Kidney glomerular epithelial cell (primary cell): Measurements from ENCODE around the gene UBE2O.

ENCODE experiments used
- DNase-seq: peaks from one replicate; lab custom pipeline; 2025; lab: John Stamatoyannopoulos, UW

The UBE2O gene

DNA sequence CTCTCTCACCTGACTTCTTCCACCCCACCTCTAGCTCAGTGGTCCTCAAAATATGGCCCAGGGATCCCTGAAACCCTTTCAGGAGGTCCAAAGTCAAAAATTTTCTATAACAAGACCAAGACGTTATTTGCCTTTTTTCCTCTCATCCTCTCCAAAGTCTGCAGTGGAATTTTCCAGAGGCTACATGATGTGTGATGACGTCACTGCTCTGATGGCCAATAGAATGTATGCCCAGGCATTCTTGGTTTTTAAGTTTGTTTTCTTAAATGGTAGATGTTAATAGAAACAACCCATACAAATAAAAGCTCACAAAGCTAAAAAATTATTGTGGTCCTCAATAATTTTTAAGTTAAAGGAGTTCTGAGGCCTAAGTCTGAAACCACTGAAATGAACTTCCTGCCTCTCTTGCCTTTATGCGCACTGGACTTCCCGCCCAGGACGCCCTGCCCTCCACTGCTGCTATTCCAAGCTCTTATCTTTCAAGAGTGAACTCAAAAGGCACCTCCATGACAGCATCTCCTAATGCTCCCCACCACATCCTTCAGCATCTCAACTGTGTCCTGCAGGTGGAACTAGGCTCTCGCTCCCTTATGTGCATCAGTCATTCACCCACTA, 13.5 kb downstream of the UBE2O start:
- DNase-seq = no peak

DNA sequence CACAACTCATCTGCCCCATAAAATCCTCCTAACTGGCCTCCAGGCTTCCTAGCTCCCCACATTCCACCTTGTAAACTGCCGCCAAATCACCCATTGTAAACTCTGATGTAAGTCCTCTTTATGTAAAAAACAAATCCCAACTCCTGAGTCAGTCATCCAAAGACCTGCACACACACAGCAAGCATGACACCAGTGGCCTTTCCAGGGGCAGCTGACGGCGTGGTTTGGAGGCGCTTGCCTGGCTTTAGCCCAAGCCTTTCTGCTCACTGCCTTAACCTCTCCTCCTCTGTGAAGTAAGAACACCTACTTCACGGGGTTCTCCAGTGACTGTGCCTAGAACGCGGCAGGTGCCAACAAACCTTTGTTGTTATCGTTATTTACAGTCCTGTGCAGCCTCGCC, 14.0 kb downstream of the UBE2O start:
- DNase-seq = no peak

DNA sequence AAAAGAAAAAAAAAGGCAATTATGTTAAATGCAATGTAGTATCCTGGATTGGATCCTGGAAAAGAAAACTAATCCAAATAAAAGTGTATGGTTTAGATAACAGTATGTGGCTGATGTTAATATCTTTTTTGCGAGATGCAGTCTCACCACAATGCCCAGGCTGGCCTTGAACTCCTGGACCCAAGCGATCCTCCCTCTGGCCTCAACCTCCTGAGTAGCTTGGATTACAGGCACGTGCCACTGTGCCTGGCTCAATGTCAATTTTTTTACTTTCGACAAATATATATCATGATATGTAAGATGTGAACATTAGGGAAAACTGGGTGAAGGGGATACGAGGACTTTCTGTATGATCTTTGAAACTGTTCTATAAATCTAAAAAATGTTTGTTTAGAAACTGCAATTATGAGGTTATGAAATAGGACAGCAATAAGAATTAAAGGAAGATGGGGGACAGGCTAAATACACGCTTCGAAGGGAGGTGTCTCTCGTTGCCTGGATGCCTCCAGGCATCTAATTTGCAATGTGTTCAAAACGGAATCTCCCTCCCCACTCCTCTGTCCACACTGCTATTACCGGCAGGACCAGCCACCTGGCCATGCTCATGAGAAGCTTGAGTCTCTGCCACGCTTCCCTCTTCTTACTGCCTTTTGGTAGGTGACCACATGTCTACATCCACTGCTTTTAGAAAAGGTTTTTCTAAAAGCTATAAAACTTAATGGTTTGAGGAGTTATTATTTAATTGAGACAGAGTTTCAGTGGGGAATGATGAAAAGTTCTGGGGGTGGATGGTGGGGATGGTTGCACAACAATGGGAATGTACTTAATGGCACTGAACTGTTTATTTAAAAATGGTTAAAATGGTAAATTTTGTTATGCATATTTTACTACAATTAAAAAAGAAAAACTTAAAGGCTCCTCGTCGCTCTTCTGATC, 15.2 kb downstream of the UBE2O start:
- no peak for DNase-seq

DNA sequence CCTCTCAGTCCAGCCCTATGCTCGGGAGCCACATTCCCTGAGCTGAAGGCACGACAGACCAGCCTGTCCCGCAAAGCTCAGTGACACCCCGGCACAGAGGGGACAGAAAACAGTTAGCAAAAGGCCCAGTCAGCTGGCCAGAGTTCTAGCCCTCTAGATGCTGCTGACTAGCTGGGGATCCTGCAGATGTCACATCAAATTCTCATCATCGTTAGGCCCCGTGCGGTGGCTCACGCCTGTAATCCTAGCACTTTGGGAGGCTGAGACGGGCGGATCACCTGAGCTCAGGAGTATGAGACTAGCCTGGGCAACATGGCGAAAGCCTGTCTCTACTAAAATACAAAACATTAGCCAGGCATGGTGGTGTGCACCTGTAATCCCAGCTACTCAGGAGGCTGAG, 17.2 kb downstream of the UBE2O start:
- no peak for DNase-seq

DNA sequence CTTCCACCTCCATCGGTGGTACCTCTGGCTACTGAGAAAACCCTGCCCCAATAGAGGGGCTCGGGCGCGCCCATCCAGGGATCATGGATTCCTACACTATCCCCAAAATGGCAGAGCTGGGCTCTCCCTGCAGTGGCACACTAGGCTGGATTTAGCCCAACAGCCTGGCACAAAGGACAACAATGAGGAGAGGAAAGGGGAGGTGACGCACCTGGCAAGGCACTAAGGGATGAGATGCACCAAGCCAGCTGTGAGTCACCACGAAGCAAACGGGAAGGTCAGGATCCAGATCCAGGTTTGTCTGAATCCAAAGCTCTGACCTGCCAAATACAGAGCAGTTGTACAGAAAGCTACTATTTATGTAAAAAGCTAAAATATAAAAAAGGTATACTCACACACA, 18.1 kb downstream of the UBE2O start:
- DNase-seq = no peak

DNA sequence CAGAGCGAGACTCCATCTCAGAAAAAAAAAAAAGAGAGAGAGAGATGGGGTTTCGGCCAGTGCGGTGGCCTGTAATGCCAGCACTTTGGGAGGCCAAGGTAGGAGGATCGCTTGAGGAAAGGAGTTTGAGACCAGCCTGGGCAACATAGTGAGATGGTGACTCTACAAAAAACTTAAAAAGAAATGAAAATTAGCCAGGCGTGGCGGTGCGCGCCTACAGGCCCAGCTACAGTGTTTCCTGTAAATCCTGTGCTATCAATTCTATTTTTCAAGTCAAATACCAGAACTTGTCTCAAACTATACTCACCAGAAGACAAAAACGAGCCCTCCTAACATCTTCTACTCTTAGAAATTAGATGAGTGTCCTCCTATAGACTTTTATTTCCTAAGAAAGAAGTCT, 19.3 kb downstream of the UBE2O start:
- no peak for DNase-seq

DNA sequence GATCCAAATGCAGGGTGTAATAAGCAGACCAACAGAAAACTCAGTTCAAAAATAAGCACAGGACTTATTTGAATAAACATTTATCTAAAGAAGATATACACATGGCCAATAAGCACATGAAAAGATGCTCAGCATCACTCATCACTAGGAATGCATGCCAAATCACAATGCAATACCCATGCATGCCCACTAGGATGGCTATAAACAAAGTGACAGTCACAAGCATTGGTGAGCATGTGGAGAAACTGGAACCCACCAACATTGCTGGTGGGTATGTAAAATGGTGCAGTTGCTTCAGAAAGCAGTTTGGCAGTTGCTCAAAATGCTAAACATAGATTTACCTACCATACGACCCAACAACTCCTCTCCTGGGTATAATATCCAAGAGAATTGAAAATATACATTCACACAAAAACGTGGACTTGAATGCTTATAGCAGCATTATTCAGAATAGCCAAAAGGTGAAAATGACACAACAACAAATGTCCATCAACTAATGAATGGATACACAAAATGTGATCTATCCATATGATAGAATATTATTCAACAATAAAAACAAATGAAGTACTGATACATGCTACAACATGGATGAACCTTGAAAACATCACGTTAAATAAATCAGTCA, 20.1 kb downstream of the UBE2O start:
- no peak for DNase-seq

DNA sequence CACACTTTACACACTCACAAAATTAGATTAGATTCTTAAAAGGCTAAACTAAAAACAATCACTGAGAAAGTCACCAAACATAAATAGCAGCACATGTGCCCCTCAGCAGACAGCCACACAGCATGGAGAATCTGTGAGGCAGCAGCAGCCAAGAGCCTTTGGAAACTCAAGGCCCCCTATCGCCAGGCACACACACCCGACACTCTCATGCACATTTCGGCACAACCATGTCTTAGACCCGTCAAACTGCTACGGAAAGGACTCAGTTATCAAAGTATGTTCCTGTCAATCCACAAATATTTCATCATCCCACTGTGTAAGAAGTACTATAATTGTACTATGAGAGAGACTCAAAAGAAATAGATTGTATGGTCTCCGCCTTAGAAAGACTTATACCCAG, 20.9 kb downstream of the UBE2O start:
- no peak for DNase-seq

DNA sequence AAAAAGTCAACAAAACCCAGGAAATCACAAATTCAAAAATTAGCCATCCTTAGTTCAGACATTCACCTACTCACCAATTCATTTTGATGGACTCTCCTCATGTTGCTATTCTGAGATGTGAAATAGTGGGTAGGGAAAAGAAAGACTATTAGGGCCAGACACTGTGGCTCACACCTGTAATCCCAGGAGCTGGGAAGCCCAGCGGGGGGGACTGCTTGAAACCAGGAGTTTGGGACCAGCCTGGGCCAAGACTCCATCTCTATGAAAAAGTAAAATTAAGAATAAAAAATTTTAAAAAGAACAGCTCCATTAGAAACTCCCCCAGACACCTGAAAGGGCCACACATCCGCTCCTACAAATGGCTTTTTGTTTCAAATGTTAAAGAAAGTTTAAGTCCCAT, 21.4 kb downstream of the UBE2O start:
- no peak for DNase-seq

DNA sequence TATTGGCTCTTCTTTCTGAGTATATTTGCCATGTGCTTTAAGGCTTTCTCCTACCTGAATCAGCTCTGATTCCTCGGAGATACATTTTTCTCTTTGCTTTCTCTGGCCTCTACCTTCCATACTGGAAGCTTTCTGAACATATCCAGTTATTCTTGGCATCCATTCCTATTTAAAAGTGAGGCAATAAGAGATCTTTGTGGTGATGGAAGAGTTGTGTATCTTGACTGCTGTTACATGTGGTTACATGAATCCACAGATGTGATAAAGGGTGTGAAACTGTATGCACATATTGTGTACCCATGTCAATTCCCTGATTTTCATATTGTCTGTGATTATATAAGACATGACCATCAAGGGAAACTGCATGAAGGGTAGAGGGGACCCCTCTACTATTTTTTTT, 24.4 kb downstream of the UBE2O start:
- no peak for DNase-seq

DNA sequence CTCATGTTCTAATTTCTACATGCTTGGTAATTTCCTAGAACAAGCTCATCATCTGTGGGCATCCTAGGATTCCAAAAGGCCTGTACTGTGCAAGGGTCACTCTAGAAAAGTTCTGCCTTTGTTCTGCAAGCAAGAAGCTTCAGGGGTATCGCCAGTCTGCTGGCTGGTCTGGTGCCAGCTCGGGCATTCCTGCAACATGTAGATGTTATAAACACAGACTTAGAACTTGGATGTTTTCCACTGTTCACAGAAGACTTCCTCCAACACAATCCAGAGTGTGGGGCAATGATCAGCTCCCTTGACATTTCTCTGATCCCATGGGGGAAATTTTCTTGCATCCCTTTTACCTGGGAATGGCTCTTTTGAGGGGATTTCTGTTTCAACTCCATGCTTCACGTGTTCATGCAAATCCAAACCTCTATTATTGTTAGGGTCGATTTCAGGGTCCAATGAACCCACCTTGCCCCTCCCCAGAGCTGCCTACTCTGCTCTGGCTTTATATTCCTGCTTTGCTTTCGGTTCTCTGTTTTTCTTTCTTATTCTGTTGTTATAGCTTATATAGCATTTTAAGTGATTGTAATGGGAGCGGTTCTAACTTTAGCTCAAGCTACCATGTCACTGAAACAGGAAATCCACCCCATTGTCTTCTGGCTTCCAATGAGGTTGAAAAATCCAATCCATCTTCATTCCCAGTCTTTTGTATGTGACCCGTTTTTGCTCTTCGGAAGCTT, 25.3 kb downstream of the UBE2O start:
- DNase-seq = no peak

DNA sequence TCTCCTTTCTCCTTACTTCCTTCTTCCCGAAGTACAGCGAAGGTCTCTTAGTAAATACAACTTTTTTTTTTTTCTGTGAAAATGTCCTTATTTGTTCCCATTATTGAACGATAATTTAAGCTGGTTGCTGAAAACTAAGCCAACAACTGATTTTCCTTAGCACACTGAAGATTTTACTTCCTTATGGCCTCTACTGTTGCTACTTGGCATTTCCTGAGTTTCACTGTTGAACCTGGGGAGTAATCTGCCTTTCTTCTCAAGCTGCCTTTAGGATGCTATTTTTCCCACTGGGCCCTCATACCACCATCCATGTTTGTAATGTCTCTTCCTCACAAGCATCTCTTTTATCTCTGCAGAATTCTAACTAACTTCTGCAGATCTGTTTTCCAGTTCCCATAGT, 26.1 kb downstream of the UBE2O start:
- no peak for DNase-seq

DNA sequence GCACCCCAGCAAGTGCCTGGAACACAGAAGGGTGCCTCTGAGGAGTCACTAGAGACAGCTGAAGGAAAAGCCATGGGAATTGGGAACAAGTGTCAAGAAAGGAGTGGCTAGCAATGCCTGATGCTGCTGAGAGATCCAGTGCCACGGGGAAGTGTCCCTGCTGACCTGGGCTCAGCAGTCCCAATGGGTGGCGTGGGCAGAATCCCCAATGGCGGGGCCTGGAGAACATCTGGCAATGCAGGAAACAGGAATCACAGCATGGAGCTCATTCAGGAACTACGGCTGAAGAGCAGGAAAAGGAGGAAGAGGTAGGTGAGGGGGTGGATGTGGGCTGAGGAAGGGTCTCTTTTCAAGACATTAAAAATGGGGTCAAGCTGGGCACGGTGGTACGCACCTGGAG, 30.1 kb downstream of the UBE2O start:
- DNase-seq = no peak

DNA sequence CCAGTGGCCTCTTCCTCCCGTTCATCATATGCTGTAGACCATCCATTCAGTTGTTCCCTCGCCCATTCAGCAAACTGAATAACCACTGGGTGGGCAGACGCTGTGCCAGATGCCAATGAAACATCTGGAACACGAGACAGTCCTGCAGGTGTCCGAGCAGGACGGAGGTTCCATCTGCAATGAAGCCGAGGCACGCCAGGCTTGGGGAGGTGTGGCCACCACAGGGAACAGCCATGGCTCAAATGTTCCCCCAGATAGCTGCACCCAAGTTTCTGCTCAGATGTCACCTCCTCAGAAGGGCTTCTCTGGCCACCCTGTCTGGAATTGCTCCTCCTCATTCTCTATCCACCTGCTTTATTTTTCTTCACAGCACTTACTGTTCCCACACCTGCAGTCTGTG, 30.5 kb downstream of the UBE2O start:
- no peak for DNase-seq

DNA sequence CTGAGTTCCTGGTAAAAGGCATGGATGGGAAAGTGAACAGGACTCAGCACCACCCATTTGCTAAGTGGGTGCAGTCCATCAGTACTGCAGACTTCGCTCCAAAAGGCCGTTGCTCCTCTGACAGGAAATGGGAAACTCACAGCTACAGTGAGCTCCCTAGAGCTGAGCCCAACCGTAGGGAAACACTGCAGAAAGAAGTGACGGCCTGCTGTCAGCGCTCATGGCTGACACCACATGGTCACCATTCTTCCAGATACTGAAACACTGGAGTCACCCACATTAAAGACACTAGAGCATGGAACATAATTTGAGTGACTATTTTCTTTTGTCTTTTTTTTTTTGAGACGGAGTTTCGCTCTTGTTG, 31.9 kb downstream of the UBE2O start:
- DNase-seq = no peak

DNA sequence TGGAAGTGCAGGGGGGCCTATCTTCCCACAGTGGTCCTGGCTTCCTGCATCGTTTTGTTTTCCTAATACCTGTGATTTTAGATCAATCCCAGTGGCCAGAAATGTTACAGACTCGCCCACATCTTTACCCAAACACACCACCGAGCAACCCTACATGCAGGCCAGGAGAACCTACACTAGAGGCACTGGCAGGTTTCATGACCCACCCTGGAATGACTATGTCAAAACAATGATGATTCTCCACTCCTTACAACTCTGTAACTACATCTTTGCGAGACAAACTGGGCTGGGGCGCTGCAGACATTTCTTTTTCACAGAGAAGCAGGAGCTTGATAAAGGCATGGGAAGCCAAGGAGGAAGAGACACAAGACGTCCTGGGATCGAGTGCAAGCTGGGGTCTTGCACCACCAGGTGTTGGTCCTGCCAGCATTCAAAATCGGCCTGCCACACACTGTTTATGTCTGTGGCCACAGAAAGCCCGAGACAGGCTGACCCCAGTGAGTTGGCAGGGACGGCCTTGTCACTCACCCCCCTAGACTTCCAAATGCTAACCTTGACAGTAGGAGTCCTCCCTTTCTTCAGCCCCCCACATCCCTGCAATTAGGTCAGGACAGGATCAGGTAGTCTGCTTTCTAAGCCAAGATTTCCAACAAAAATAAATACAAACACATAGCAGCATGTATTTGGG, 32.5 kb downstream of the UBE2O start:
- DNase-seq = no peak

DNA sequence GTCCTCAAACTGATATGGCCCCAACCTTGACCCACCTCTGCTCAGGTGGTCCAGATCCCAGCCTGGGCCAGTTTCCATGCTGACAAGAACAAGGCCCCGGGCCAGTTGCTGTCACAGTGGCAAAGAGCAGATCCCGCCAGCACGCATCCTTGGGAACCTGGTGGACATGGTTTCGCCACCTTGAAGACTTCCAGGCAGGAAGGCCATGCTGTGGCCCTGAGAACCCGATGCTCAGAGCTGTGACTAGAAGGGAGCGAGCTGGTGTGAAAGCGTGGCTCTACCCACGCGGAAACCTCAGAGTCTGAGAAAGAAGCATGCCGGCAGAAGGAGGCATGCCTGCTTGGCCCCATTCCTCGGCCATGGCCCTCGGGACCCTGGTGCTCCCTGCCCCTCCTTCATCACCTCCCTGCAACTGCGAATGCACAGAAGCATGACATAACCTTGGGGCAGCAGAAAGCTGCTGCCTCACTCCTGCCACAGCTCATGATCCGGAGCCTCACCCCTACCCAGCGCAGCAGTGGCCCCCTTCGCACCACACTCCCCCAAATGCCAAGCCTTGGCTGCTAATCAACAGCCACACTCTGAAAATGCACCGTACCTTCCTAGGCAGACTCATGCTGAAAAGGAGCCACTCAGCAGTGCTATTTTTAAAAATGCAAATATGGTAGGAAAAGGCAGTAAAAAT, 33.2 kb downstream of the UBE2O start:
- DNase-seq = no peak

DNA sequence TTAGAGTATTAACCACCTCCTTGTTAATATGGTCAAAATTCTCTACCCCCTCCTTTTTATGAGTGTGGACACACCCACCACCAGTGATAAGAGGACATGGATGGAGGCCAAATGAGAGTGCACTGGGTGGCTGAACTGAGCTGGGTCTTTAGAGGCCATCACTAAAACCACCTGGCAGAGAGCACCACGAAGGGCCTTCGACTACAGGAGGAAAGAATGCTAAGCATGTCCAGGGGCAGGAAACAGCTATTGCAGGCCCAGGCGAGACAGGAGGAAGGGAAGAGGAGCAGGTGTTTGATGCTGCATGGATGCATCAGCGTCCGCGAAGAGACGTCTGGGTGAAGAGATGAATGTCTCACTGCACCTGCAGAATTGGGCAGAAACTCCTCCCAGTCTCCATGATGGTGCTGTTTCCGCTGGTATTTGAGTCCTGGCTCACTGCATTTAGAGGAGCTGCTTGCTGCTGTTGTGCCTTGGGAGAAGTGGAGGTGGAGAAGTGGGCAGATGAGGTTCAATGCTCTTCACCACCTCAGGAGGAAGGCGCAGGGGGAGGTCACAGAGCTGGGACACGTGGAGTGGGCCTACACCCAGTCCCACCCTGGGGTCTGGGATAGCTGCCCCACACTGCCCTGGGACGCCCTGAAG, 35.3 kb downstream of the UBE2O start:
- no peak for DNase-seq

DNA sequence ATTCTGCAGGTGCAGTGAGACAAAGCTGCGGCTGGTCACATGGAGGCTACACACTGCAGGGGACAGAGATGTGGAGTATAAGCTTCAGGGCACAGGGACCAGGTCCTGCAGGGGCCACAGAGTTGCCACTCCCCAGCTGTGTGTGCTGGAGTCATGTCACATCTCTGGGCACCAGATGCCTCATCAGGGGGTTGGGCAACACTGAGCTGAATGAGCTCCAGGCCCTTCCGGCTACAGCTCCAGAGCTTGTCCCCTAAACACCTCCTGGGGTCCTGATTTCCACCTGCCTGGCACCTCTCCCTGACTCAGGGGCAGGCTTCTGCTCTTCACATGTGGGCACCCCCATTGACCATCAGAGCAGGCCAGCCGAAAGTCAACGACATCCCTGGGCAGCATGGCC, 36.1 kb downstream of the UBE2O start:
- DNase-seq = no peak

DNA sequence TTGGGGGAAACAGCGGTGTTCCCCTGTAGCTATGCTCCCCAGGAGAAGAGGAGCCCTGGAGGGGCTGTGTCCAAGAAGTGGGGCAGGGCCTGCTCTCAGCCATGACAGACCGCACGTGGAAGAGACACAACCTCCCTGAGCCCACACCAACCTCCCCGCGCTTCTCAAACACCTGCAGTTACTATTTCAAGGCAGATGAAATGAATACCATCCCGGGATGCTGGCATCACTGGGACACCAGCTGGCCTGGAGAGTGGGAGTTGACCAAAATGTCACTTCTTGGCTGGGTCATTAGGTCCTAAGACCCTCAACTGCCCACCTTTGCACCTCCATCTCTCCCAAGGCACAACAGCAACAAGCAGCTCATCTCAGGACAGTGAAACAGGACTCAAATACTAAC, 36.5 kb downstream of the UBE2O start:
- no peak for DNase-seq

DNA sequence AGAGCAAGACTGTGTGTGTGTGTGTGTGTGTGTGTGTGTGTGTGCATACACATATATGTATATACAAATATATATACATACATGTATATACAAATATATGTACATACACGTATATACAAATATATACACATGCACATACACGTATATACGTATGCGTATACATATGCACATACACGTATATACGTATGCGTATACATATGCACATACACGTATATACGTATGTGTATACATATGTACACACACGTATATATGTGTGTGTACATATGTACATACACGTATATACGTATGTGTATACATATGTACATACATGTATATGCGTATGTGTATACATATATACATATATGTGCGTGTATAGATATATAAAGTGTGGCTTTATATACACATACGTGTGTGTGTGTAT, 37.2 kb downstream of the UBE2O start:
- no peak for DNase-seq
